MM.1S (cell line): Measurements from ENCODE around the gene RNF208.

ENCODE experiments used
- EZH2 ChIP-seq: fragments of 300-600 bp; sonication (generic); optimal IDR thresholded peaks from 2 replicates; pipeline ENCODE3; 2017; ENCODE audit warnings: low read depth, mild to moderate bottlenecking, antibody characterized with exemption, low read length, mixed read lengths
- EZH2phosphoT487 ChIP-seq: fragments of 300-600 bp; sonication (generic); IDR thresholded peaks from 2 replicates; pipeline ENCODE4 v1.6.1; 2018; ENCODE audit warnings: antibody characterized with exemption, low read length
- TF ChIP-seq, protein P1 (sequence below): fragments of 300-600 bp; sonication (generic); IDR thresholded peaks from 2 replicates; pipeline ENCODE4 v1.5.1; 2016; ENCODE audit warnings: antibody characterized with exemption, low read length, mixed read lengths

DNA sequence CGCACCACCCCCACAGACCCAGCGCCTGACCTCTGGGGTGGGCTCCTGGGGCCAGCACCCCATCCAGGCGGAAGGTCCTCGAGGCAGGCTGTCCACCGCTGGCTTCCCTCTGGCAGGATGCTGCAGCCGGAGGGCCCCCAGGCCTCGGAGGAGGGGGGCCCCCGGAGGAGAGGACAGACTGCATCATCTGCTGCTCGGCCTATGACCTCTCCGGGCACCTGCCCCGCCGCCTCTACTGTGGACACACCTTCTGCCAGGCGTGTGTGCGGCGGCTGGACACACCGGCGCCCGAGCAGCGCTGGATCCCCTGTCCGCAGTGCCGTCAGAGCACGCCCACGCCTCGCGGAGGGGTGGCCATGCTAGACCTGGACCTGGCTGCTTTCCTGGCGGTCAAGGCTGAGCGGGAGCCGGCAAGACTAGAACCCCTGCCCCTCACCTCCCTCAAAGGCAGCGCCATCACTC is 6.5 kb upstream of the RNF208 start:
- TF ChIP-seq, protein P1, sequence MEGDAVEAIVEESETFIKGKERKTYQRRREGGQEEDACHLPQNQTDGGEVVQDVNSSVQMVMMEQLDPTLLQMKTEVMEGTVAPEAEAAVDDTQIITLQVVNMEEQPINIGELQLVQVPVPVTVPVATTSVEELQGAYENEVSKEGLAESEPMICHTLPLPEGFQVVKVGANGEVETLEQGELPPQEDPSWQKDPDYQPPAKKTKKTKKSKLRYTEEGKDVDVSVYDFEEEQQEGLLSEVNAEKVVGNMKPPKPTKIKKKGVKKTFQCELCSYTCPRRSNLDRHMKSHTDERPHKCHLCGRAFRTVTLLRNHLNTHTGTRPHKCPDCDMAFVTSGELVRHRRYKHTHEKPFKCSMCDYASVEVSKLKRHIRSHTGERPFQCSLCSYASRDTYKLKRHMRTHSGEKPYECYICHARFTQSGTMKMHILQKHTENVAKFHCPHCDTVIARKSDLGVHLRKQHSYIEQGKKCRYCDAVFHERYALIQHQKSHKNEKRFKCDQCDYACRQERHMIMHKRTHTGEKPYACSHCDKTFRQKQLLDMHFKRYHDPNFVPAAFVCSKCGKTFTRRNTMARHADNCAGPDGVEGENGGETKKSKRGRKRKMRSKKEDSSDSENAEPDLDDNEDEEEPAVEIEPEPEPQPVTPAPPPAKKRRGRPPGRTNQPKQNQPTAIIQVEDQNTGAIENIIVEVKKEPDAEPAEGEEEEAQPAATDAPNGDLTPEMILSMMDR: no peak
- TF ChIP-seq EZH2phosphoT487 (no peak), EZH2 (no peak)
